Pancreas (tissue), 10 donors: ENCODE results near the gene HAUS8. TPM values are rescaled to one million over a fixed set of nuclear protein-coding genes. Genes with fewer than 3 reads are reported as not detected.
A peak's percentile ranks its signal among the peaks of the same experiment; 100 is the strongest.

Experiments
- ATAC-seq, 4 donors: fragments of 200-7000 bp; cut with Tn5 transposase; one replicate each; pipeline versions ENCODE4 v1.8.0 to v1.9.1; 2020; ENCODE audit warnings: mild to moderate bottlenecking in 4 of 4, moderate library complexity in 4 of 4
- DNase-seq, 6 donors: peaks; one replicate each; pipeline ENCODE4 v3.0.0-alpha.2; 2020
- FAIRE-seq: peaks from 2 replicates; lab custom pipeline; 2012; peaks lifted over from hg19 to GRCh38; lab: Jason Lieb, UNC
- H3K27ac ChIP-seq, 4 donors: fragments of 200-600 bp; sonication (generic); 1 replicate in 3 of 4; 2 replicates in 1 of 4; pipeline versions ENCODE4 v1.5.0 to v1.8.0; 2020
- H3K27me3 ChIP-seq, 4 donors: fragments of 200-600 bp; one replicate each; pipeline ENCODE4 v1.8.0; 2021
- H3K36me3 ChIP-seq, 3 donors: fragments of 200-600 bp; sonication (generic) in 1 of 3; one replicate each; pipeline versions ENCODE4 v1.5.0 to v1.8.0; 2020 to 2021
- H3K4me1 ChIP-seq, 3 donors: fragments of 200-600 bp; one replicate each; pipeline ENCODE4 v1.8.0; 2021
- H3K4me3 ChIP-seq, 4 donors: fragments of 200-600 bp; sonication (generic) in 2 of 4; one replicate each; pipeline versions ENCODE4 v1.5.0 to v1.8.0; 2020 to 2021
- H3K9me3 ChIP-seq, 4 donors: fragments of 200-600 bp; one replicate each; pipeline ENCODE4 v1.8.0; 2021
- WGBS, 2 donors: extraction: QIAGEN DNeasy Blood & Tissue Kit; methylation state at CpG; one replicate each; pipeline ENCODE4 v1.1.7; 2013; 5-methylcytosine and 5-hydroxymethylcytosine counted together
- intact Hi-C, 3 donors: fragments of 100-400 bp; cut with DNase I; formaldehyde crosslinking; loops; one replicate each; pipeline versions ENCODE4 v1.11.1 to v1.14.2; 2022
- polyA plus RNA-seq, 2 donors: library from polyadenylated mRNA; stranded (reverse); fragments of 200-250 nt; gene quantifications; one replicate each; pipeline ENCODE4 v1.2.3, GENCODE V29; 2013
- total RNA-seq, 6 donors: library from RNA; stranded (reverse); fragmentation: NEBNext Ultra II Directional in 4 of 6; extraction: Animal tissue kit (Norgen Biotek cat#: 25700) in 4 of 6; gene quantifications; one replicate each; pipeline versions ENCODE4 v1.2.1 to v1.2.4, GENCODE V29; 2021 to 2023
- TF ChIP-seq, protein P1 (sequence below), 4 donors: fragments of 200-600 bp; sonication (generic) in 3 of 4; IDR thresholded peaks; one replicate each; pipeline versions ENCODE4 v1.5.0 to v1.8.0; 2021; ENCODE audit warnings: antibody characterized with exemption in 4 of 4
- donor health status: healthy with polysubstance abuse.
- donor health status: DM: no; HTN: no; CAD: no; lungs with moderate emphysema.
- donor health status: DM: no; HTN: no; CAD: no.
- donor health status: control.
- donor health status: control.
- donor health status: Bipolar disorder and iron deficiency.
- donor health status: DM: yes; HTN: yes; CAD: no.
- donor health status: DM: no; HTN: no; CAD: no.
- donor health status: DM: no; HTN: no; CAD: no.
- donor health status: DM: yes; HTN: yes; CAD: no.

Gene HAUS8
- total and polyA plus RNA-seq, 8 donors, result 2.0 to 12.0 (median 2.4) TPM

DNA sequence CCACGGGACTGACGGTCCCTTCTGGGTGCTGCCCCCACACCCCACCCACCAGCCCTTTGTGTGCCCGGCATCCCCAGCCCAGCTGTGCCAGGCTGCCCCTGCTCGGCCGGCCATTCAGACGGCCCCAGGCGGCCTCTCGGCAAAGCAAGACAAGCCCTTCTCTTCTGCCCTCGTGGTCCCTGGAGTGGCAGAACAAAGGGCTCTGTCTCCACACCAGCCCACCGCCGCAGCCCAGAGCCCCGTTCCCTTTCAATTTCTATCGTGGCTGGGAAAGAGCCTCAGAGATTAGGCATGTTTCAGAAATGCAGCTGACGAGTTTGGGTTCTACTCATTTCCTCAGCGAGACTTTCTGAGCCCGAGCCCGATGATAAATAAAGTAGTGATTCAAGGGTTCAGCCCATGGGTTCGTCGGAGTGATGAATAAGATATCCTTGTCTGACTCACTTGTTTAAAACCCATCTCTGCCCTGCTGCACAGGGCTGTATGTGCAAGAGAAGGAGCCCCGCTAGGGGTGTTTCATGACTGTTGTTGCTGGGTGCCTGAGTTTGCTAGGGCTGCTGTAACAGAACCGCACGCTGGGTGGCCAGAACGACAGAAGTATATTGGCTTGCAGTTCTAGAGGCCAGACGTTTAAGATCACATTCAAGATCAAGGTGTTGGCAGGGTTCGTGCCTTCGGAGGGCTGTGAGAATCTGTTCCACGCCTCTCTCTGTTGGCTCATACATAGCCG, 4.6 kb upstream of the HAUS8 start:
- DNase-seq, result peak in 1 of 6 donors; percentile 26
- TF ChIP-seq, protein P1, sequence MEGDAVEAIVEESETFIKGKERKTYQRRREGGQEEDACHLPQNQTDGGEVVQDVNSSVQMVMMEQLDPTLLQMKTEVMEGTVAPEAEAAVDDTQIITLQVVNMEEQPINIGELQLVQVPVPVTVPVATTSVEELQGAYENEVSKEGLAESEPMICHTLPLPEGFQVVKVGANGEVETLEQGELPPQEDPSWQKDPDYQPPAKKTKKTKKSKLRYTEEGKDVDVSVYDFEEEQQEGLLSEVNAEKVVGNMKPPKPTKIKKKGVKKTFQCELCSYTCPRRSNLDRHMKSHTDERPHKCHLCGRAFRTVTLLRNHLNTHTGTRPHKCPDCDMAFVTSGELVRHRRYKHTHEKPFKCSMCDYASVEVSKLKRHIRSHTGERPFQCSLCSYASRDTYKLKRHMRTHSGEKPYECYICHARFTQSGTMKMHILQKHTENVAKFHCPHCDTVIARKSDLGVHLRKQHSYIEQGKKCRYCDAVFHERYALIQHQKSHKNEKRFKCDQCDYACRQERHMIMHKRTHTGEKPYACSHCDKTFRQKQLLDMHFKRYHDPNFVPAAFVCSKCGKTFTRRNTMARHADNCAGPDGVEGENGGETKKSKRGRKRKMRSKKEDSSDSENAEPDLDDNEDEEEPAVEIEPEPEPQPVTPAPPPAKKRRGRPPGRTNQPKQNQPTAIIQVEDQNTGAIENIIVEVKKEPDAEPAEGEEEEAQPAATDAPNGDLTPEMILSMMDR (IDR thresholded peaks at IDR 0.05), result no peak
- no peak for FAIRE-seq
- no peaks in the 10 kb centered on the region for H3K36me3 ChIP-seq
- H3K27me3 ChIP-seq, result no peaks in the 10 kb centered on the region
- ATAC-seq, result peak in 1 of 4 donors; percentile 1
- H3K27ac ChIP-seq, result peak overlapping the region in 3 of 4 donors; percentile 22 to 62 (median 51)
- WGBS, 2 donors, result 73 to 76% methylated on average over 28 of the region's 28 CpGs
- intact Hi-C loops, result no loop called here
- no peak overlapping the region for H3K4me3 ChIP-seq
- no peaks in the 10 kb centered on the region for H3K9me3 ChIP-seq
- H3K4me1 ChIP-seq, result peaks cover 0 to 10% (median 0%) of the 10 kb centered on the region in 3 donors

DNA sequence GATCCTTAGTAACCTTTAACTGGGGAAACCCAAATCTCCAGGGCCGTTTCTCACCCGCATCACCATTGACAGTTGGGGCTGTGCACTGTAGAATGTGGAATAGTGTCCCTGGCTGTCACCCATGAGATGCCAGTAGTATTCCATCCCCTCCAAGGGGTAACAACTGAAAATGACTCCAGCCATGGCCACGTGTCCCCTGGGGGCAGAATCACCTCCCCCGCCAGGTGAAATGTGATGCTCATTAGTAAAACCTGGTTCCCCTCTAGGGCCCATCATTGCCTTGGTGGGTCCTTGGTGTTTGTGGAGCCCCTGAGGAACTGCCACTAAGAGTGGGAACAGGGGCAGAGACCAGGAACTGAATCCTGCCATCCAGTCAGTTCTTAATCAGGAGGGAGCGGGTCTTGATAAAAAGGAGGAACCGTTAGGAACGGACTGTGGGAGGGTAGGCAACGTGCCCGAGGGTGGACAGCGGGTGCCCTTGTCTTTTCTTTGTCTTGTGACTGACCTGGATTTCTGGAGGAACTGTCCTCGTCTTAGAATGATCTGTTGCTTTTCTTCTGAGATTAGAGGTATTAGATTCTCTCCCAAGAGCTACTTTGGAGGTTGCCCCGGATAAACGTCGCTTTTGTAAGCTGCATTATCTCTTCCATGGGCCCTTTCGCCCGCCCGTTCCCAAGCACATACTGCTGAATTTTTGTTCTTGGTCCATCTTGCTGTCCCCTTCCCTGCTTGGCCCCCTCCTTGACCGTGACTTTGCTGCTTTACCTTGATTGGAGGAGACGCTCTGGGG, 3.9 kb upstream of the HAUS8 start:
- Histone ChIP-seq H3K36me3 (no peaks in the 10 kb centered on the region), H3K4me3 (no peak overlapping the region), H3K27ac (peak overlapping the region in 3 of 4 donors; percentile 22 to 62 (median 51)), H3K27me3 (no peaks in the 10 kb centered on the region), H3K9me3 (no peaks in the 10 kb centered on the region), H3K4me1 (peaks cover 0 to 15% (median 0%) of the 10 kb centered on the region in 3 donors)
- 76 to 86% methylated on average over 19 of the region's 19 CpGs for WGBS, 2 donors
- FAIRE-seq, result no peak
- DNase-seq, result no peak
- intact Hi-C loops, result no loop called here
- ATAC-seq, result no peak
- TF ChIP-seq, protein P1 (IDR thresholded peaks at IDR 0.05), result no peak

DNA sequence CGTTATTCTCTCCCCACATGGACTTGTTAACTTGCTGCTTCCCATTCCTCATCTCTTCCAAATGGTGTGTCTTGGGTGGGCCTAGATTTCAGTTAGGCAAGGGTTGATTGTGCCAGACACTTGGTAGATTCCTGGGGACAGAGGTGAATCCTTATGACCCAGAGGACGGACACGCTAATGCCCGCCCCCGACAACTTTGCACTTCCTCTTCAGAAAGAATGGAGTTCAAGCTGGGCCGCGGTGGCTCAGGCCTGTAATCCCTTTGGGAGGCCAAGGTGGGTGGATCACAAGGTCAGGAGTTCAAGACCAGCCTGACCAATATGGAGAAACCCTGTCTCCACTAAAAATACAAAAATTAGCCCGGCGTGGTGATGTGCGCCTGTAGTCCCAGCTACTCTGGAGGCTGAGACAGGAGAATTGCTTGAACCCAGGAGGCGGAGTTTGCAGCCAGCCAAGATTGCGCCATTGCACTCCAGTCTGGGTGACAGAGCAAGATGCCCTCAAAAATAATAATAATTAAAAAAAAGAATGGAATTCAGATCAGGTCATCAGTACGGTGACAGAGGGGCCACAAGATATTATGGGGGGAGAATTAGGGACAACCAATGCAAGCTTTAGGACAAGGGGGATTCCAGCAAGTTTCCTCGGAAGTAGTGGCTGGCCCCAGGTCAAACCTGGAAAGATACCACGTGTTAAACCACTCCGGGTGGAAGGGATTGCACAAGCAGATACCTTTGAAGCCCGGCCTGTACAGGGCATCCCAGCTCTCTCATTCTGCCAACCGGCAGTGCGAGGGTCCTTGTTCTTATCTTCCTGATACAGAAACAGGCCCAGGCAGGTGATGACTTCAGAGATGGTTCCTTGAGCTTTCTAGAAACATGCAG, 3.0 kb upstream of the HAUS8 start:
- Histone ChIP-seq H3K4me3 (no peak overlapping the region), H3K36me3 (no peaks in the 10 kb centered on the region), H3K4me1 (peaks cover 0 to 17% (median 0%) of the 10 kb centered on the region in 3 donors), H3K27ac (no peak overlapping the region), H3K9me3 (no peaks in the 10 kb centered on the region), H3K27me3 (no peaks in the 10 kb centered on the region)
- intact Hi-C loops, result no loop called here
- DNase-seq (no peak), ATAC-seq (no peak), FAIRE-seq (no peak)
- TF ChIP-seq, protein P1 (IDR thresholded peaks at IDR 0.05), result no peak
- 90% methylated on average over 19 of the region's 19 CpGs for WGBS, 2 donors

DNA sequence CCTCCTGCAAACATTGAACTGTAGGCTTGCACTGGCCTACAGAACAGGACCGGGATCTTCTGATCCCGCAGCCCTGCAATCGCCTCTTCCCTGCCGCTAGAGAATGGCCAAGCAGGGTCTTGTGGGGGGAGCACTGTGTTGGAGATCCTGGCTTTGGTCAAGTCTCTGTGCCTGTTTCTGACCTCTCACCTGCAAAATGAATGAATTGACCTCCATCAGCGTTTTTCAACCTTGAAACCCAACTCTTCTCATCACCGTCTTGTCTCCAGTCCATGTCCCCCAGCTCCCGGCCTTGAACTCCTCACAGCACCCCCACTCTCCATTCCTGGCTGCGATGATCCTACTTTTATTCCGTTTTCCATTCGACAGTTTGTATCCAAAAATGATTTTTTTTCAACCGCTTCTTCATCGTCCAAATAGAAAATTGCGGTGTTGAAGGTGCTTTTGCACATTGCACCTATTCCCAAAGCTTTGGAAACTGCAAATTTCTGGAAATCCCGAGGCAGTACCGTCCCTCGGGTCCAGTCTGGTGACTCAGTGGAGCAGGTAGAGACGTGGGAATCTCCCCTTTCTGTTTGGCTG, 2.3 kb upstream of the HAUS8 start:
- ATAC-seq (no peak), DNase-seq (no peak), FAIRE-seq (no peak)
- H3K9me3 ChIP-seq, result no peaks in the 10 kb centered on the region
- intact Hi-C loops, result no loop called here
- H3K4me3 ChIP-seq, result no peak overlapping the region
- no peaks in the 10 kb centered on the region for H3K27me3 ChIP-seq
- no peak overlapping the region for H3K27ac ChIP-seq
- 83 to 87% methylated on average over 17 of the region's 17 CpGs for WGBS, 2 donors
- TF ChIP-seq, protein P1 (IDR thresholded peaks at IDR 0.05), result no peak
- H3K4me1 ChIP-seq, result peaks cover 0 to 17% (median 0%) of the 10 kb centered on the region in 3 donors
- no peaks in the 10 kb centered on the region for H3K36me3 ChIP-seq
